ENCODE measurements around the gene ERVK3-1.
"Not testable (repeated sequence)": the region's sequence is repeated elsewhere in the genome, so short reads cannot be mapped to it uniquely, and the experiment has no call there.

The ERVK3-1 gene

GRCh38 chr19:58338825-58339558, 33.8 kb downstream of the ERVK3-1 start:
- H3K9ac ChIP-seq (ENCODE audit: low read length): no peak overlapping the region
- H3K4me3 ChIP-seq (ENCODE audit: insufficient read depth, low read length, poor library complexity, severe bottlenecking): no peak overlapping the region
- no peaks in the 10 kb centered on the region for H3K9me2 ChIP-seq (replicated peaks; ENCODE audit: insufficient read depth, low read length)
- H3F3A ChIP-seq (ENCODE audit: insufficient read depth): no peaks in the 10 kb centered on the region
- H3K9me3 ChIP-seq (ENCODE audit: insufficient read depth, low read length): no peaks in the 10 kb centered on the region
- H3K27me3 ChIP-seq (ENCODE audit: low read length): no peaks in the 10 kb centered on the region
- H2AFZ ChIP-seq (ENCODE audit: low read depth, low read length, severe bottlenecking): no peak overlapping the region
- no peak overlapping the region for H3K4me2 ChIP-seq (ENCODE audit: low read depth, low read length, poor library complexity, severe bottlenecking)
- no peaks in the 10 kb centered on the region for H3K79me2 ChIP-seq (ENCODE audit: insufficient read depth, low read length)
- no peaks in the 10 kb centered on the region for H4K20me1 ChIP-seq (ENCODE audit: low read depth, low read length)
- H3K36me3 ChIP-seq (ENCODE audit: low read length): no peaks in the 10 kb centered on the region
- no peak for TF ChIP-seq EZH2phosphoT487 (conservative IDR thresholded peaks at IDR 0.05; ENCODE audit: low read length)
- TF ChIP-seq CTCF (IDR thresholded peaks at IDR 0.05; ENCODE audit: insufficient read depth, low read length, poor library complexity, severe bottlenecking): no peak
- H3K27ac ChIP-seq (ENCODE audit: low read depth, low read length): no peak overlapping the region

- no peaks in the 10 kb centered on the region for H3K79me2 ChIP-seq (ENCODE audit: insufficient read depth, low read length)
- no peaks in the 10 kb centered on the region for H4K20me1 ChIP-seq (ENCODE audit: low read depth, low read length)
- no peaks in the 10 kb centered on the region for H3K9me3 ChIP-seq (ENCODE audit: insufficient read depth, low read length)
- no peaks in the 10 kb centered on the region for H3K36me3 ChIP-seq (ENCODE audit: low read length)
- TF ChIP-seq CTCF (IDR thresholded peaks at IDR 0.05; ENCODE audit: insufficient read depth, low read length, poor library complexity, severe bottlenecking) (no peak), EZH2phosphoT487 (conservative IDR thresholded peaks at IDR 0.05; ENCODE audit: low read length) (no peak)
- H3K4me3 ChIP-seq (ENCODE audit: insufficient read depth, low read length, poor library complexity, severe bottlenecking): no peak overlapping the region
- H3K27ac ChIP-seq (ENCODE audit: low read depth, low read length): no peak overlapping the region
- H3K27me3 ChIP-seq (ENCODE audit: low read length): no peaks in the 10 kb centered on the region
- no peak overlapping the region for H3K4me2 ChIP-seq (ENCODE audit: low read depth, low read length, poor library complexity, severe bottlenecking)
- no peaks in the 10 kb centered on the region for H3K9me2 ChIP-seq (replicated peaks; ENCODE audit: insufficient read depth, low read length)
- no peaks in the 10 kb centered on the region for H3F3A ChIP-seq (ENCODE audit: insufficient read depth)
- no peak overlapping the region for H3K9ac ChIP-seq (ENCODE audit: low read length)
- H2AFZ ChIP-seq (ENCODE audit: low read depth, low read length, severe bottlenecking): no peak overlapping the region
Measured at GRCh38 chr19:58345558-58345957, 40.4 kb downstream of the ERVK3-1 start.

GRCh38 chr19:58346961-58347929, 42.1 kb downstream of the ERVK3-1 start:
- H3K79me2 ChIP-seq (ENCODE audit: insufficient read depth, low read length): no peaks in the 10 kb centered on the region
- no peaks in the 10 kb centered on the region for H3K9me3 ChIP-seq (ENCODE audit: insufficient read depth, low read length)
- no peaks in the 10 kb centered on the region for H3K36me3 ChIP-seq (ENCODE audit: low read length)
- H3K27ac ChIP-seq (ENCODE audit: low read depth, low read length): no peak overlapping the region
- no peaks in the 10 kb centered on the region for H3F3A ChIP-seq (ENCODE audit: insufficient read depth)
- H3K9ac ChIP-seq (ENCODE audit: low read length): peak overlapping the region; percentile 70
- H2AFZ ChIP-seq (ENCODE audit: low read depth, low read length, severe bottlenecking): peak overlapping the region; percentile 87
- peak overlapping the region; percentile 83 for H3K4me2 ChIP-seq (ENCODE audit: low read depth, low read length, poor library complexity, severe bottlenecking)
- H4K20me1 ChIP-seq (ENCODE audit: low read depth, low read length): no peaks in the 10 kb centered on the region
- H3K4me3 ChIP-seq (ENCODE audit: insufficient read depth, low read length, poor library complexity, severe bottlenecking): peak overlapping the region; percentile 96
- no peaks in the 10 kb centered on the region for H3K27me3 ChIP-seq (ENCODE audit: low read length)
- H3K9me2 ChIP-seq (replicated peaks; ENCODE audit: insufficient read depth, low read length): no peaks in the 10 kb centered on the region
- TF ChIP-seq CTCF (IDR thresholded peaks at IDR 0.05; ENCODE audit: insufficient read depth, low read length, poor library complexity, severe bottlenecking) (no peak), EZH2phosphoT487 (conservative IDR thresholded peaks at IDR 0.05; ENCODE audit: low read length) (no peak)

- H4K20me1 ChIP-seq (ENCODE audit: low read depth, low read length); H3K27ac ChIP-seq (ENCODE audit: low read depth, low read length); H3K36me3 ChIP-seq (ENCODE audit: low read length); H3K79me2 ChIP-seq (ENCODE audit: insufficient read depth, low read length); H3F3A ChIP-seq (ENCODE audit: insufficient read depth); H3K9me2 ChIP-seq (replicated peaks; ENCODE audit: insufficient read depth, low read length); H3K27me3 ChIP-seq (ENCODE audit: low read length); H3K9me3 ChIP-seq (ENCODE audit: insufficient read depth, low read length): not testable (repeated sequence)
- H3K4me3 ChIP-seq (ENCODE audit: insufficient read depth, low read length, poor library complexity, severe bottlenecking): peak overlapping the region; percentile 96
- H3K9ac ChIP-seq (ENCODE audit: low read length): peak overlapping the region; percentile 70
- H2AFZ ChIP-seq (ENCODE audit: low read depth, low read length, severe bottlenecking): peak overlapping the region; percentile 87
- peak overlapping the region; percentile 83 for H3K4me2 ChIP-seq (ENCODE audit: low read depth, low read length, poor library complexity, severe bottlenecking)
Measured at GRCh38 chr19:58348080-58348479, 42.9 kb downstream of the ERVK3-1 start.

Measured in SU-DHL-6 (cell line).